ENCODE measurements around the gene RFTN1.

- no peak for TF ChIP-seq CTCF (conservative IDR thresholded peaks at IDR 0.05; ENCODE audit: low read length)
- TF ChIP-seq EZH2phosphoT487 (IDR thresholded peaks at IDR 0.05; ENCODE audit: borderline replicate concordance, low read depth, low read length) = no peak
These were observed 175.5 kb downstream of the RFTN1 start for GRCh38 chr3:16337856-16338540.

Data from OCI-LY7 (cell line).